KMS-11 (cell line): Measurements from ENCODE around the gene LIPH.

ENCODE experiments used
- H2AFZ ChIP-seq: fragments of 200-600 bp; sonication (generic); 2 replicates; pipeline ENCODE4 v1.6.1; 2016; ENCODE audit warnings: antibody characterized with exemption, mixed run types, low read depth
- H3K27ac ChIP-seq: fragments of 200-600 bp; sonication (generic); 2 replicates; pipeline ENCODE4 v1.6.1; 2016; ENCODE audit warnings: mild to moderate bottlenecking, mixed run types
- H3K27me3 ChIP-seq: fragments of 200-600 bp; sonication (generic); 2 replicates; pipeline ENCODE4 v1.6.1; 2017; ENCODE audit warnings: mild to moderate bottlenecking, low read depth, mixed run types, moderate library complexity; ENCODE audit not compliant: insufficient read depth
- H3K36me3 ChIP-seq: fragments of 200-600 bp; sonication (generic); 2 replicates; pipeline ENCODE4 v1.6.1; 2017; ENCODE audit warnings: mild to moderate bottlenecking, mixed run types; ENCODE audit not compliant: insufficient read depth
- H3K4me1 ChIP-seq: fragments of 200-600 bp; sonication (generic); 2 replicates; pipeline ENCODE4 v1.6.1; 2016; ENCODE audit warnings: mild to moderate bottlenecking, low read depth, mixed run types; ENCODE audit not compliant: poor library complexity, severe bottlenecking
- H3K4me2 ChIP-seq: fragments of 200-600 bp; sonication (generic); 2 replicates; pipeline ENCODE4 v1.7.0; 2016; ENCODE audit warnings: mild to moderate bottlenecking, mixed run types
- H3K4me3 ChIP-seq: fragments of 200-600 bp; sonication (generic); IDR thresholded peaks from 2 replicates; pipeline ENCODE4 v1.6.1; 2017; ENCODE audit warnings: low read depth, low read length, mixed read lengths; ENCODE audit not compliant: insufficient read depth
- H3K79me2 ChIP-seq: fragments of 200-600 bp; sonication (generic); 2 replicates; pipeline ENCODE4 v1.6.1; 2016; ENCODE audit warnings: low read depth, mixed run types; ENCODE audit not compliant: insufficient read depth
- H3K9ac ChIP-seq: fragments of 200-600 bp; sonication (generic); 2 replicates; pipeline ENCODE4 v1.6.1; 2016; ENCODE audit warnings: mild to moderate bottlenecking, mixed run types
- H4K20me1 ChIP-seq: fragments of 200-600 bp; sonication (generic); 2 replicates; pipeline ENCODE4 v1.6.1; 2016; ENCODE audit warnings: mild to moderate bottlenecking, mixed run types; ENCODE audit not compliant: insufficient read depth
- CTCF ChIP-seq: fragments of 200-600 bp; sonication (generic); conservative IDR thresholded peaks from 2 replicates; pipeline ENCODE4 v1.6.1; 2017; ENCODE audit warnings: low read depth, mild to moderate bottlenecking, antibody characterized with exemption, low read length, moderate library complexity, mixed read lengths

LIPH gene

DNA sequence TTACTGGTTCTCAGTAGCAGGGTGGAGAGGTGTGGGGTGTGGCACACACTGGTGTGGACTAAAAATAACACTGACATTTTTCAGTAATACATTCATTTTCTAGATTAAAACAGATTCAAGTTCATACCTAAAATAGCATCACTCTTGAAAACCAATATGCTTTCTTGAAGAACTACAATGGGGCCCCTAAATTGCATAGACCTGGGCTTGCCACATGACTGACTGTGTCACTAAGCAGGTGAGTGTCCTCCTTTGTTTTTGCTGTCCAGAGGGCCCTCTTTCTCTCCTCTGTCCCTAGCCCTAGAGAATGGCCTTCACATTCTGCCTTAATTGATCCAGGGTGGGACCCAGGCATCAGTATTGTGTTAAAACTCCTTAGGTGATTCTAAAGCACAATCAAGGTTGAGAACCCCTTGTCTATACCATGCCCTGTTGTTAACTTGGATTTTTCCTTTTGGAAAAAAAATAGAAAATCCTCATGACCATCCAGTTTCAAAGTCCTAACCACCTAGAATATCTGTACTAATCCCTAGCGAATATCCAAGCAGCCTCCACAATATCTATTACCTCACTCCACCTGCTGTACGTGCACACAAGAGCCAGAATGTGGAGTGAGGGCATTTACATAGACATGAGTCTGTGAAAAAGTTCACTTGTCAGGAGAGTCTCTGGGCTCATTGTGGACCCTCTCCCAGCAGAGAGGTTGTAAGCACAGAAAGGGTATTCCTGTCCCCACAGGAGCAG, 34.8 kb downstream of the LIPH start:
- Histone ChIP-seq H3K27ac (no peak overlapping the region), H3K4me1 (no peaks in the 10 kb centered on the region), H3K79me2 (no peaks in the 10 kb centered on the region), H3K4me3 (no peak overlapping the region), H3K4me2 (no peak overlapping the region), H3K27me3 (no peaks in the 10 kb centered on the region), H3K36me3 (no peaks in the 10 kb centered on the region), H4K20me1 (no peaks in the 10 kb centered on the region), H3K9ac (no peak overlapping the region), H2AFZ (no peak overlapping the region)
- no peak for TF ChIP-seq CTCF

DNA sequence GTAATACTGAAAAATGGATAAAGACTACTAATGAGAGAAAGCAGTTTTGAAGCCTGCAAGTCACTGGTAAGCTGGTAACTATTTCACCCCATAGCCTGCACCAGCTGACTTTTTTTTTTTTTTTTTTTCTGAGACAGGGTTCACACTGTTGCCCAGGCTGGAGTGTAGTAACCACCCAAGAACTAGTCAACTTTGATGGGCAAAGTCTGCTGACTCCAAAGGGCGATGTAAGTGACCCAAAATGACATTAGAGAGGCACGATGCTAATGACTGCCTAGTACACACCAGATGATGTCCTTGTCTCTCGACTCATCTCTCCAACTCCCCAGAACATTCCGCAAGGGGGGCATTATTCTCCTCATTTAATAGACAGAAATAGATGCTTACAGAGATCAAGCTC, 40.7 kb downstream of the LIPH start:
- Histone ChIP-seq H3K36me3 (no peaks in the 10 kb centered on the region), H2AFZ (no peak overlapping the region), H3K4me3 (no peak overlapping the region), H3K27ac (no peak overlapping the region), H3K27me3 (no peaks in the 10 kb centered on the region), H3K79me2 (no peaks in the 10 kb centered on the region), H3K4me2 (no peak overlapping the region), H3K9ac (no peak overlapping the region), H4K20me1 (no peaks in the 10 kb centered on the region), H3K4me1 (no peaks in the 10 kb centered on the region)
- TF ChIP-seq CTCF: no peak

- H4K20me1 ChIP-seq: no peaks in the 10 kb centered on the region
- no peak overlapping the region for H3K9ac ChIP-seq
- no peak overlapping the region for H2AFZ ChIP-seq
- H3K79me2 ChIP-seq: no peaks in the 10 kb centered on the region
- H3K36me3 ChIP-seq: no peaks in the 10 kb centered on the region
- TF ChIP-seq CTCF: no peak
- no peak overlapping the region for H3K4me2 ChIP-seq
- no peak overlapping the region for H3K27ac ChIP-seq
- H3K4me1 ChIP-seq: no peaks in the 10 kb centered on the region
- no peaks in the 10 kb centered on the region for H3K27me3 ChIP-seq
- H3K4me3 ChIP-seq: no peak overlapping the region
Measured at GRCh38 chr3:185508335-185508991, 43.9 kb downstream of the LIPH start.

GRCh38 chr3:185507883-185508282, 44.5 kb downstream of the LIPH start:
- no peak overlapping the region for H3K4me2 ChIP-seq

More at GRCh38 chr3:185507883-185508282, 44.5 kb downstream of the LIPH start:
- Histone ChIP-seq H4K20me1 (no peaks in the 10 kb centered on the region), H3K27ac (no peak overlapping the region), H3K4me3 (no peak overlapping the region), H3K4me1 (no peaks in the 10 kb centered on the region), H3K27me3 (no peaks in the 10 kb centered on the region), H3K79me2 (no peaks in the 10 kb centered on the region), H3K9ac (no peak overlapping the region), H2AFZ (no peak overlapping the region), H3K36me3 (no peaks in the 10 kb centered on the region)
- no peak for TF ChIP-seq CTCF
